H1 (cell line): ENCODE results near the gene ZNF888. TPM values are rescaled to one million over a fixed set of nuclear protein-coding genes. Genes with fewer than 3 reads are reported as not detected.

Experiments used
- NRF1 ChIP-seq: IDR thresholded peaks from 2 replicates; pipeline ENCODE4 v1.6.1; 2011; ENCODE audit warnings: mild to moderate bottlenecking, low read depth, low read length, improper control_type of control experiment
- YY1 ChIP-seq: IDR thresholded peaks from 2 replicates; pipeline ENCODE4 v1.6.1; 2011; ENCODE audit warnings: low read depth, mild to moderate bottlenecking, low read length
- polyA plus RNA-seq, 7 experiments: library from polyadenylated mRNA; depleted of rRNA in 3 of 7; stranded (reverse) in 5 of 7; unstranded in 2 of 7; fragments of >200 nt in 5 of 7; fragments of 200-250 nt in 2 of 7; gene quantifications; 1 replicate in 5 of 7; 2 replicates in 1 of 7; 4 replicates in 1 of 7; pipeline versions ENCODE4 v1.2.1 to v1.2.3, GENCODE V29; 2011 to 2013; ENCODE audit warnings: missing spikeins in 2 of 7, mixed read lengths in 2 of 7
- total RNA-seq: library from RNA; stranded (reverse); fragmentation: NEBNext Ultra II Directional; extraction: Animal tissue kit (Norgen Biotek cat#: 25700); gene quantifications from 2 replicates; pipeline ENCODE4 v1.2.1, GENCODE V29; 2021

ZNF888 gene
- total and polyA plus RNA-seq, 2 of the 8 experiments (the other 6 are each of a cell fraction or from before 2014, with no cell fraction given) = 1.1 to 8.6 TPM

DNA sequence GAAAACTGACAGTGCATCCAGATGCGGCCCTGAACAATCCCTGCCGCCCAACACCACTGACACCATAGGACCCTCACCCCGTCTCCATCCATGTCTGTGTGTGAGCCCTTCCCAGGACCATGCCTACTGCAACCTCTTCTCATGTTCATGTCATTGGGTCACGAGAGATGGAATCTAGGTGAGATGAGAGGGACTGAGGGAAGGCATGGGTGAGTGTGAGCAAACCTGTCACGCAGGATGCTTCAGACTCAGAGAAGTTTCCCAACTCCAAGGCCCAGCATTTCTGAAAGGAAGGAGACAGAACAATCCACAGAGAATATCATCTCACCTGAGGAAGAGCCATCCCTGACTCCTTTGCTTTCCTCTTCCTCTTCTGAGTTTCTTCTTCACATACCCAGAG is 5.7 kb downstream of the ZNF888 start (continued):
- TF ChIP-seq NRF1 (no peak), YY1 (no peak)
- TF ChIP-seq, all 59 proteins: peak for 0
